NK-92 treated with Interleukin-12 subunit alpha and Interleukin-12 subunit beta, amount 100 ng/mL, for 24 hours (cell line): ENCODE results near the gene LCP1.

Experiments used
- DNase-seq: peaks from one replicate; lab custom pipeline; 2025; lab: John Stamatoyannopoulos, UW

The LCP1 gene

GRCh38 chr13:46158983-46159382 lies 23.0 kb downstream of the LCP1 start:
- no peak for DNase-seq

GRCh38 chr13:46158222-46158621 lies 23.8 kb downstream of the LCP1 start:
- DNase-seq: no peak

GRCh38 chr13:46154136-46154801 lies 27.7 kb downstream of the LCP1 start:
- DNase-seq: no peak

- DNase-seq: no peak
These were observed 29.2 kb downstream of the LCP1 start for GRCh38 chr13:46152627-46153328.

GRCh38 chr13:46150134-46150693 lies 31.8 kb downstream of the LCP1 start:
- no peak for DNase-seq

- DNase-seq: no peak
These were observed 32.5 kb downstream of the LCP1 start for GRCh38 chr13:46149272-46150133.

- no peak for DNase-seq
These were observed 35.1 kb downstream of the LCP1 start for GRCh38 chr13:46146898-46147297.

GRCh38 chr13:46145950-46146349 lies 36.0 kb downstream of the LCP1 start:
- no peak for DNase-seq

GRCh38 chr13:46145135-46145534 lies 36.8 kb downstream of the LCP1 start:
- DNase-seq: no peak

GRCh38 chr13:46143184-46143701 lies 38.7 kb downstream of the LCP1 start:
- DNase-seq: no peak

GRCh38 chr13:46142776-46143175 lies 39.2 kb downstream of the LCP1 start:
- DNase-seq: no peak

GRCh38 chr13:46140044-46140443 lies 41.9 kb downstream of the LCP1 start:
- no peak for DNase-seq

GRCh38 chr13:46137627-46138317 lies 44.2 kb downstream of the LCP1 start:
- no peak for DNase-seq

GRCh38 chr13:46136688-46137087 lies 45.3 kb downstream of the LCP1 start:
- DNase-seq: no peak

GRCh38 chr13:46134961-46135522 lies 46.9 kb downstream of the LCP1 start:
- DNase-seq: no peak

GRCh38 chr13:46134494-46134893 lies 47.5 kb downstream of the LCP1 start:
- no peak for DNase-seq

GRCh38 chr13:46132109-46132508 lies 49.9 kb downstream of the LCP1 start:
- no peak for DNase-seq

- no peak for DNase-seq
These were observed 50.3 kb downstream of the LCP1 start for GRCh38 chr13:46131705-46132104.

- DNase-seq: no peak
These were observed 51.9 kb downstream of the LCP1 start for GRCh38 chr13:46129955-46130618.

- no peak for DNase-seq
These were observed 52.9 kb downstream of the LCP1 start for GRCh38 chr13:46129124-46129523.
